ENCODE data around the gene ATP9A.

GRCh38 chr20:51622004-51622874 is 146.0 kb downstream of the ATP9A start:
- no peak for TF ChIP-seq CTCF (conservative IDR thresholded peaks at IDR 0.05; ENCODE audit: low read depth, low read length)
- no peak for TF ChIP-seq MAFK (IDR thresholded peaks at IDR 0.05; ENCODE audit: low read depth, low read length)
- TF ChIP-seq USF2 (IDR thresholded peaks at IDR 0.05; ENCODE audit: low read depth, low read length), result no peak
- no peak for TF ChIP-seq RAD21 (IDR thresholded peaks at IDR 0.05; ENCODE audit: low read length)
- no peak for TF ChIP-seq POLR2A (IDR thresholded peaks at IDR 0.05; ENCODE audit: low read depth, low read length)
- no peak for TF ChIP-seq SMC3 (IDR thresholded peaks at IDR 0.05; ENCODE audit: low read depth, low read length)
- no peak for TF ChIP-seq MAZ (IDR thresholded peaks at IDR 0.05; ENCODE audit: borderline replicate concordance, low read depth, low read length)
- TF ChIP-seq ELK1 (IDR thresholded peaks at IDR 0.05; ENCODE audit: borderline replicate concordance, low read depth, low read length), result no peak
- no peak for TF ChIP-seq CEBPB (IDR thresholded peaks at IDR 0.05; ENCODE audit: low read depth, low read length)
- no peak for TF ChIP-seq MXI1 (IDR thresholded peaks at IDR 0.05; ENCODE audit: borderline replicate concordance, low read depth, low read length)
- no peak for TF ChIP-seq RFX5 (IDR thresholded peaks at IDR 0.05; ENCODE audit: low read depth, low read length)
- TF ChIP-seq NFE2L2 (IDR thresholded peaks at IDR 0.05; ENCODE audit: low read depth, low read length), result no peak
